AG20443 (cell line): ENCODE measurements around the gene STRA6.

Experiments used
- DNase-seq: peaks from one replicate; pipeline ENCODE4 v3.0.0; 2012; ENCODE audit warnings: low spot score, mixed read lengths

Gene STRA6, protein sequence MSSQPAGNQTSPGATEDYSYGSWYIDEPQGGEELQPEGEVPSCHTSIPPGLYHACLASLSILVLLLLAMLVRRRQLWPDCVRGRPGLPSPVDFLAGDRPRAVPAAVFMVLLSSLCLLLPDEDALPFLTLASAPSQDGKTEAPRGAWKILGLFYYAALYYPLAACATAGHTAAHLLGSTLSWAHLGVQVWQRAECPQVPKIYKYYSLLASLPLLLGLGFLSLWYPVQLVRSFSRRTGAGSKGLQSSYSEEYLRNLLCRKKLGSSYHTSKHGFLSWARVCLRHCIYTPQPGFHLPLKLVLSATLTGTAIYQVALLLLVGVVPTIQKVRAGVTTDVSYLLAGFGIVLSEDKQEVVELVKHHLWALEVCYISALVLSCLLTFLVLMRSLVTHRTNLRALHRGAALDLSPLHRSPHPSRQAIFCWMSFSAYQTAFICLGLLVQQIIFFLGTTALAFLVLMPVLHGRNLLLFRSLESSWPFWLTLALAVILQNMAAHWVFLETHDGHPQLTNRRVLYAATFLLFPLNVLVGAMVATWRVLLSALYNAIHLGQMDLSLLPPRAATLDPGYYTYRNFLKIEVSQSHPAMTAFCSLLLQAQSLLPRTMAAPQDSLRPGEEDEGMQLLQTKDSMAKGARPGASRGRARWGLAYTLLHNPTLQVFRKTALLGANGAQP

DNA sequence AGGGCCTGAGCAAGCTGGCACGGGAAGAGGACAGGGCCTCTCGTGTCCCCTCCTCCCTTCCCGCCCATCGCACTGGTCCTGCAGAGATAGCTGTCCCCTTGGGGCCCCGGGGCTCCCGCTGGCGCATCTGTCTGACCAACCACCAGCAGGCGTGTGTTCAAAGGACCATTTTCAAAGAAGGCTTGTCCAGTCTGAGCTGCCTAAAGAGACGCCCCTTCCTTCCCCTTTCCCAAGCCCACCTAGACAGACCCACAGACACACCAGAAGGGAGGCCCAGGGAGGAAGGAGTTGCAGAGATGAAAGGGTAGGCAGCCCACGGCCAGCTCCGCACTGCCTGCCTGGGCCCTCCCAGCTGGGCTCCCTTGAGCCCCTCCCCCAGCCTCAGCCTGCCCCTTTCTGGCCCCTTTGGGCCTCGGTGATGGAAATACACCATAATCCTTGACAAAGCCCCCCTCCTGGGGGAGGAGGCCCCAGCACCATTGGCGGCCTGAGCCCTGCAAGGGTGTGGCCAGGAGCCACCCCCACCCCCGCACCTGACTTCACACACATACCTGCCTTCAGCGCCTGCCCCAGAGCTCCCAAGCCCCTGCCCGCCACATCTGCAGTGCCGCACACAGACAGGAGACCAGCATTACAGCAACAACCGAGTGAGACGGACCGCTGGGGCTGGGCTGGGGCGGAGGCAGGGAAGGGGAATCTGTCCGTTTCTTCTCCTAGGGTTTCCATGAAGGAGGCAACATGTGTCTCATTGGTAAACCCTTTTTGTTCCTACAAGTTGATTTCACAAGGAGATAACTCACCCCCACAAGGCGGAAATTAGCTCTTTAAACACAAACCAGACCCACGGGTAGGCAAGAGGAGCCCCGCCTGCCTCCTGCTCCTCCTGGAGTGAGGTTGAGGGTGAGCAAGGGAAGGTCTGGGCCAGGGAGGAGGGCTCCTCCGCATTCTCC, at the start of gene STRA6:
Gene STRA6 (minus strand): TSS at position 336 of the 950 bp plus-strand sequence. CDS start 520 bp downstream, outside the sequence.
- no peak for DNase-seq

DNA sequence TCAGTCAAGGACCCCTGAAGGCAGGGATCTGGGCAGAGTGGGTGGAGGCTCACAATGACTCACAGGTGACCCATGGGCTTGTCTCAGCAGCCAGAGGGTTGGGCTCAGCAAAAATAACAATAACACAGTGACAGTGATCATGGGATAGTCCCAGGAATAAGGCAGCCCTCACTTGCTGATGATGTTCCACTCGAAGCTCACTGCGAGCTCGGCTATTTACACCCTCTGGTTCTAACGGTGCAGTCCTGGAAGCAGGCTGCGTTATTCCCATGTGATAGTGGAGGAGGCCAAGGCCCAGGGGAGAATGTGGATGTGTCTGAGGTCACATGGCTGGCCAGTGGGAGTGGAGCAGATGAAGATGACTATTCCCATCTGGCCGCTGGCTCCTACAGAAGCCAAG, 49.7 kb upstream of the STRA6 start:
- peak; percentile 44 for DNase-seq

DNA sequence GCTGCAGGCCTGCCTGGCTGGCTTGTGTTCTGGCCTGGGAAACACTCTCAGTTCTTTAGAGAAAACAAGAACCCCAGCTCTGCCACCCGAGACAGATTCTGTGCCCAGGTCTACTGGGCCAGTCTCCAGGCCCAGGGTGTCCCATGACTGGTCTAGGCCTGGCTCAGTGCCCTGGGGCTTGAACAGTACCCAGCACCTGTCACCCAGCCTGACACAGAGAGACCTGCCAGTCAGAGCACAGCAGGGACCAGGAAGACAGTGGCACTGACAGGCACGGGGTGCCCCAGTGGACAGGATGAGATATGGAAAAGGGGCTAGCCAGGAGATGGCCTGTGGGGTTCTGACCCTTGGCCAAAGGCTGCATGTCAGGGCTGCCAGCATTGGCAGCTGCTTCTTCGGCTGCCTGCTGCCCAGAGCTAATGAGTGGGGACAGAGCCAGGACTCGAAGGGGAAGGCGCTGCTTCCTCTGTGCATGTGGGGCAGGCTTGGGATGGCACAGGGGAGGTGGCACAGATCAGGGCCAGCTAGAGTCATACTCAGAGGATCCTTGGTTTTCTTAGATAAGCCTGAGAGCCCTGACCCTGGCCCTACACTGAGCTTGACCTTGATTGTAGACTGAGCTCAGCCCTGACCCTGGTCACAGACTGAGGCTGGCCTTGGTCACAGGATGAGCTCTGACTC, 48.7 kb upstream of the STRA6 start:
- no peak for DNase-seq

DNA sequence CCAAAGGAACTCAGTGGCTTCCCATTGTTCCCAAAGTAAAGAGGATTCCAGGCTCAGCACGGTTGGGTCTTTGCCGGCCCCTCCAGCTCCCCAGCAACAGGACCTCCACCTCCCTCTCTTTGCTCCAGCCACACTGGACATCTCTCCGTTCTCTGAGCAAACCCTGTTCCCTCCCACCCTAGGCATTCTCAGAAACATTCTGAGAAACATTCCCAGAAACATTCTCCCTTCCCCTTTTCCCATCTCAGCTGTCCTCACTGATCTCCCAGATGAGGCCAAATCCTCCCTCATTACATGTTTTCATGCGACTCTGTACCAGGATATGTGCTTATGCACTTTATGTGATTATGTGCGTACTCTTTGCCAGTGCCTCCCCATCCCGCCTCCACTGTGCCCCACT, 47.7 kb upstream of the STRA6 start:
- no peak for DNase-seq

DNA sequence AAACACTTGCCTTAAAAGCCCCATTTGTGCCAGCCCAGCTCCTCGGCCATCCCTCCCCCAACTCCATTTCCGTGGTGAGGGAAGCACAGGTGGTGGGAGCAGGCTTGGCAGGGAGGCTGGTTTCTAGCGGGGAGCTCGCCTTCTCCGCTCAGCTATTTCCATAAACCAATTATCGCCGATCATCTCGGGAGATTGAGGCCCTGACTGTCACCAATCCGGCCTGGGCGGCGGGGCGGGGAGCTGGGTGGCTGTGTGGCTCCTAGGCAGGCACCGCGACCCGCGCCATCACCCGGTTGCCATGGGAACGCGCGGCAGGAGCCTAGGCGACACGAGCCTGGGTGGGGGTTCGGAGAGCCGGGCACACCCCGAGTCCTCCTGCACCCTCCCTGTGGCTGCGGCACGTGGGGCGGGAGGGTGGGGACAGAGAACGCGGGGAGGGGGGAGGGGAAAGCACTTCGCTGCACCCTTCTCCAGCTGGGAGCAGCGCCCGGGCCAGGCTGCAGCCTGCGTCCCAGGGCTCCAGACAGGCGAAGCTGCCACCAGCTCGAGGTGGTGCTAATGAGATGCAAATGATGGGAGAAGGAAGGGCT, 42.9 kb upstream of the STRA6 start:
- peak; percentile 29 for DNase-seq

DNA sequence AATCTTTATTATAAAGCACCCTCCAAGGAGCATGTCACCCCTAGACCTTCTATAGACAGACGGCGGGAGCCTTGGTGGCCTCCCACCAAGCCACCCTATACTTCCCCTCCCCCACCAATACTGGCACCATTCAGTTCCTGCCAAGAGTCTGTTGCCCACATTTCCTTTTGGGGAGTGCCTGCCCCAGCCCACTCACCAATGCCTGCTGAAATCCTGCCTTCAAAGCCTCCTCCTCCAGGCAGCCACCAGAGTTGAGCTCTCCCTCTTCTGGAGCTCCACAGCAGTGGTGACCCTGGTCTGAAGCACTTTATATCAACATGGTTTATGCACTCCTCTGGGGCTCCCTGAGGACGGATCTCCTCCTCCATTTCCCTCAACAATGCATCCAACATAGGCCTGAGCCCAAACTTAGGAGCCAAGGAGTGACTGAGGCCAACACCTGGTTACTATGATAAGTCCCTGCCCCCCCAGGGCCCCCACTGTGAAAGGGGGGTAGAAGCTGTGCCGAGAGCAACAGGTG, 42.3 kb upstream of the STRA6 start:
- DNase-seq, result no peak

DNA sequence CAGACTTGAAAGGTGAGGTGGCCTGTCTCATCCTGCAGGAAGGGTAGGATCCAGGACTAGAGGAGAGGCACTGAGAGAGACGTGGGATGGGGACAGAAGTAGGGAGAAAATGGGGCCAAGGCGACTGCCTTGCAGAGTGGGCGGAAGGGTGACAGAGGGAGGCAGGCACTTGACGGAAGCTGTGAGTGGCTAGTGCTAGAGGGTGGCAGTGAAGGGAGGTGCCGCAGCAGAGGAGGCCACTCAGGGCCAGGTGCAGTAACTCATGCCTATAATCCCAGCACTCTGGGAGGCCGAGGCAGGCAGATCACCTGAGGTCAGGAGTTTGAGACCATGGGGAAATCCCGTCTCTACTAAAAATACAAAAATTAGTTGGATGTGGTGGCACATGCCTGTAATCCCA, 40.8 kb upstream of the STRA6 start:
- DNase-seq, result no peak

DNA sequence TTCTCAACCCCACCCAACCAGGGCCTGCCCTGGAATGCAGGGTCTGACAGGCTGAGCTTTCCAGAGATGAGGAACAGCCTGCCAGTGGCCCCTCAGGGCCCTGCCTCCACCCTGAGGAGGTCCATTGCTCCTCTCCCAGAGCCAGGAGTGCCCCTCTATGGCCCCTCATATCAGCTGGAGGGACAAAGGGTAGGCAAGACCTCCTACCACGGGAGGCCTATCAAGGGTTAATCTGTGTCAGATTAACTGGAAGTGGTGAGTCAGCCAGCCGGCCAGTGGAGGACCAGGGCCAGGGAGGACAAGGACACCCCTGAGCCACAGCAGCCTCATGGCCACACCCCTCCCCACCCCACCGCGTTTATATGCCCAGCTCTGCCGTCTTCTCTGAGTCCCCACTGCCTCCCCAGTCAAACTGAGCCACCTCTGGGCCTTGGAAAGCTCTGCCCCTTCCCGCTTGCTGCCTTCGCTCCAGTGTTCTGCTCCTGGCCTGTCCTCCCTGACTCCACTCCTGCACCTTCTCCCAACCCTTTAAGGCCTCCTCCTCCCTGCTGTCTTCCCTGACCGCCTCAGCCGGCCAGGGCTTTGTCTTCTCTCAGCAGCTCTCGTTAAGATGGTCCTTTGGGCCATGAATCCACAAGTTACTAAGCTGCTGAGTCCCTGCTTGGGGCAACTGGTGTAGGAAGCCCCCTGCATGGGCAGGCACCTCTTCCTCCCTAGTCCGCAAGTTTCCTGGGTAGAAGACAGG, 40.0 kb upstream of the STRA6 start:
- DNase-seq, result peak; percentile 81

DNA sequence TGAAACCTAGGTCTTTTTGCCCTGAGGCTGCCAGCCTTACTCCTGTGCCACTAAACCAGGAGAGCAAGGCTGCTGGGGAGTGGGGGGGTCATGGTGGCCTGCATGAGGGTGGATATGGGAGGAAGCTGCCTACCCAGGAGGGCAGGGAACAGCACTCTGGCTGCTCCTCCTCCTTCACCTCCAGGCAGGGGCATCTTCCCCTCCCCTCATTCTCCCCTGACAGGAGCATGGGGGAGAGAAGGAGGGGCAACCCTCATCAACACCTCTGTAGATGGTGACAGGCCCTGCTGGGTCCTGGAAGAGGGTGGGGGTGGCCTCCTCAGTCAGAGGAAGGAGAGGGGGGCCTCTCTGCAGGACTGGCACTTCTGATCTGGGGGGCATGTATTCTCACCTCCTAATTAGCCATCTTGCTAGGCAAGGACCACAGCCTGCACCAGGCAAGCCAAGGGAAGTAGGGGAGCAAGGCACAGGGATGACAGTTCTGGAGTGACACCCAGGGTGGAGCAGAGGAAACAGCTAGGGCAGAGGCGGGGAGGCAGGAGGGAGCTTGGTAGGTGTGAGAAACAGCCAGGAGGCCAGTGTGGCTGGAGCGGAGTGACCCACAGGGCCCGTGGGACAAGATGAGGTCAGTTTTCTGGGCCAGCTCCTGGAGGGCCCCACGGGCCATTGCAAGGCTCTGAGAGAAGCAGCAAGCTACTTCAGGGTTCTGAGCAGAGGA, 38.5 kb upstream of the STRA6 start:
- no peak for DNase-seq

DNA sequence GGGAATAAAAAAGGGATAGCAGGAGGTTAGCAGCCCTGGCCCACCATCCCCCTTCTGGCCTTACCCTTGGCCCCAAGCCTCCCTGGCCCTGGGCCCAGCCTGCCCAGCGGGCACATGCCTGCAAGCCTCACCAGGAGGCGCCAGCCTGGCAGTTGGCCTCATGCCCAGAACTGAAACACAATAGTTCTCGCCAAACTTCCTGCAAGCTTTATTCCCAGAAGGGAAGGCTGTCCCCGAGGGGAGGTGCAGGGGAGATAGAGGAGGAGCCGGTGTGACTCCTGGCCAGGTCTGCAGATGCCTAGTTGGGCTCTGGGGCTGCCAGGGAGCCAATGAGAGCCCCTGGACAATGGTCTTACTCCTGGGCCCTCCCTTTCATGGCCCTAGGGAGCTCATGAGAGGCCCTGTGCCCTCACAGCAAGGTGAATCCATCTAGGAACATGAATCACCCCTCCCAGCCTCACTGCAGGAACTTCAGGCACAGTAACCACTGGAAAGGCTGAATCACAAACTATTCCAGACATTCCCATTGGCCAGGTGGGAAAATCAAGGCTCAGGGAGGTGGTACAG, 37.5 kb upstream of the STRA6 start:
- DNase-seq, result peak; percentile 74

DNA sequence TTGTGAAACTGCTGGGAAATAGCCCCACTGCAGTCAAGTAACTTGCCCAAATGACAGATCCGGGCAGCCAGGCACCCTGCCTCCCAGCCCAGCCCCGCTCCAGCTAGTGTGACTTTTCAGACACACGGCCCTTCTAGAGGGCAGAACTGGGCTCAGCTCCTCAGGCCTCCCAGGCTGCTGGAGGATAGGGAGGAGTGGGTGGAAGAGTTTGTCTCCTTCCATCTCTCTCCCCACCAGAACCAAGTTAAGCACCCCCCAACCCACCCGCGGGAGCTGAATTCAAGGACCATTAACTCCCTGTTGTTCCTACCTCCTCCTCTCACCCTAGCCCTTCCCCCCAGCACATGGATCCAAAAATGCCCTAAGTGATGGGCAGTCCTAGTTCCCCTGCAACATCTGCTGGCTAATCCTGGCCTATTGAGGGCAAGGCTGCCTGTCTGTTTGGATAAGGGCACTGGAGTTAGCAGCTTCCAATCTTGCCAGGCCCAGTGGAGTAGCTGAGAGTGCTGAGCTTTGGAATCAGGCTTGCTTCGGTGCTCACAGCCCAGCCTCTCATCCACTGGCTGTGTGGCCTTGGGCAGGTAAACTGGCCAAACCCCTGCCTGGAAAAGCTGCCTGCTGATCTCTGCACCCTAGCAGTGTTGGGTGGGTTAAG, 36.6 kb upstream of the STRA6 start:
- DNase-seq, result no peak

DNA sequence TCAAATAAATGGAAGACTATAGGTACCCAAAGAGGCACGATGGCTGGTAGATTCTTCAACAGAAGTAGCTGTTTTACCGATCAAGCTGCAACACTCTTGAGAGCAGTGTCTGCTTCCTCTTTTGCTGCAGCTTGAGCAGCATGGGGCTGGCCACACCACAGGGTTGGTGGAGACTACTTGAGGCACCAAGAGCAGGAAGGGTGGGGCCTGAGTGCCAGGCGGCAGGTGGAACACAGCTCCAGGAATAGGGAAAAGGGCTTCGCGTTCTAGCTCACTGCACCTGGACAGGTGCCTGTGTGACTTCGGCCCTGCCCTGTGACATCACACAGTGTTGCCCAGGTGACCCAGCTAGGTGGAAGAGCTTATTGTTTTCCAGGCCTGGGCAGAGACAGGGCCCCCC, 33.4 kb upstream of the STRA6 start, which contains the start of gene CCDC33:
Gene CCDC33 (plus strand): TSS at position 365 of the 400 bp plus-strand sequence. CDS start 394 bp downstream, outside the sequence.
- no peak for DNase-seq

DNA sequence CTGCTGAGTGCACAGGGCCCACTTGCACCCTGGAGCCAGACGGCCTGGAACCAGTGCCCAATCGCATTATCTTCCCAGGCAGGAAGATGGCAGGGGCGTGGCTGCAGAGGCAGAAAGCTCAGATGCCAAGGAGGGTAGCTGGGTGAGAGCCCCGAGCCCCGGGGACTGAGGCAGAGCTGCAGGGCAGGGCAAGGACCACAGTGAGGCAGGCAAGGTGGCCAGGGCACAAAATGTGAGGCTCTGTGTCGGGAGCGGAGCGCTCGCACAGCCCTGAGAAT, 31.9 kb upstream of the STRA6 start:
- no peak for DNase-seq

DNA sequence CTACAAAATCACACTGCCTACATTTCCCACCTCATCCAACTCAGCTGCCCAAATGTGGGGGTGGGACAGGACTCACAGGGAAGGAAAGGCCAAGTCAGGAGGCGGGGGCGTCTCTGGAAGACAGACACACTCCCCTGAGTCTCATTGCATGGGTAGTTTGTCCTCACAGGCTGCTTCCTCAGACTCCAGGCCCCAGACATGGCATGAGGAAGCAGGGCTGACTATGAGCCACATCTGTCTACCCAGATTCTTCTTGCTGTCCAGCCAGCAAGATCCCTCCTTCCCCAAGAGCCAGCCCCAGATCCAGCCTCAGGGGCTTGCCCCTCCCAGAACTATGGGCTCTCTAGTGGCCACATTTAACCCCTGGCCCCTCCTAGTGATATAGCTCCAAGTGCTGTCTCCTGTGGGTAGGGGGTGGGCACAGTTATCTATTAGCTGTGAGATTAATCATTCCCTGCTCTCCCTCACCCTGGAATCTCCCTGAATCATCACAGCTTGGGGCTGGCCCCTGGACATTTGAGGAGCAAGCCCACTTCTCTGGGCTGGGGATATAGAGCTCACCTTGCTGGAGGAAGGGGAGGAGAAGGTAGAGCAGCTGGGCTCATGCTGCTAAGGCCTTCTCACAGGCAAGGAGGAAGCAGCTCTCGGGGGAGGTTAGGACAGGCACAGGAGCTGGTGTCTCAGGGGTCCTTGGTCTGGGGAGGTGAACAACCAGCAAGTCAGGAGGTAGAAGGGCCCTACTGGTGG, 31.4 kb upstream of the STRA6 start:
- peak; percentile 46 for DNase-seq

DNA sequence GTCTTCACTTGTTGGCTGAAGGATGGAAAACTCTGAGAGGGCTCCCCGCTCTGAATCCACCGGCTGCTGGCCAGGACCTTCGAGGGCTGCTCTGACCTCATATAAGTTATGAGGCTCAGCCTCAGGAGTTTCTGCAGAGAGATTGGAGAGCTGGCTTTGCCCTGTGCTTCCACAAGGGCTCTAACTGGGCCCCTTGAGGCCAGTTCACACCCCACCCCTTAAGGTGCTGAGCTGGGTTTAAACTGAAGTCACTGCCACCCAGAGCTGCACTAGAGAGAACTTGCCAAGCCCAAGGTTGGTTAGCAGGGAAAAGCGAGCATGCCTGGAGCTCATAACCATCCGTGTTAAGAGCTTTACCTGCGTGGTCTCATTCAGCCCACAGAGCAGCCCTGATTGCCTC, 30.8 kb upstream of the STRA6 start:
- DNase-seq, result no peak

DNA sequence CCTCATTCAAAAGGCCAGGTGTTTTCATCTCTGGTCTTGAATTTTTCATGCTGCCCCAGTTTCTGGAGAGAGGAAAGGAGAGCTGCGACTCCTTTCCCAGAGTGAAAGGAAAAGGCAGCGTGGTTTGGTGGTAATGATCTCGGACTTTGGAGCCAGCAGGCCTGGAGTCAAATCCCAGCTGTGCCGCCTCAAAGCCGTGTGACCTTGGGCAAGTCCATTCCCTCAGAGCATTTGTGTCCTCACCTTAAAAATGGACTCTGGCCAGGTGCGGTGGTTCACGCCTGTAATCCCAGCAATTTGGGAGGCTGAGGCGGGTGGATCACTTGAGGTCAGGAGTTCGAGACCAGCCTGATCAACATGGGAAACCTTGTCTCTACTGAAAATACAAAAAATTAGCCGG, 28.9 kb upstream of the STRA6 start:
- DNase-seq, result no peak

DNA sequence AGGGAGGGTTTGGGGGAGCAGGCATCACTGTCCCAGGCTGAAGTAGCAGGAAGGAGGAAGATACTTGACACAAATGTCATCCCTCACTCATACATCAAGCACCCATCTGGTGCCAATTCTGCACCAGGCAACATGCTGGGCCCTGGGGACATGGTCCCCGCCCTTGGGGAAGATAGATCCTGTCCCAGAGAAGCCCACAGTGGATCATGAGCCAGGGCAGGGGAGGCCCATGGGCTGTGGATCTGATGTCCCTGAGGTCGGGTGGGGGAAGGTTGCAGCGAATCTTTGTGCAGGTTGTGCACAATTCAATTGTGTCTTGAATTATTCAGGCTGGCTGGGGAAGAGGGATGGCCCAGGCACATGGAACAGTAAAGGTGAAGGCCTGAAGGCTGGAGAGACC, 27.1 kb upstream of the STRA6 start:
- no peak for DNase-seq

DNA sequence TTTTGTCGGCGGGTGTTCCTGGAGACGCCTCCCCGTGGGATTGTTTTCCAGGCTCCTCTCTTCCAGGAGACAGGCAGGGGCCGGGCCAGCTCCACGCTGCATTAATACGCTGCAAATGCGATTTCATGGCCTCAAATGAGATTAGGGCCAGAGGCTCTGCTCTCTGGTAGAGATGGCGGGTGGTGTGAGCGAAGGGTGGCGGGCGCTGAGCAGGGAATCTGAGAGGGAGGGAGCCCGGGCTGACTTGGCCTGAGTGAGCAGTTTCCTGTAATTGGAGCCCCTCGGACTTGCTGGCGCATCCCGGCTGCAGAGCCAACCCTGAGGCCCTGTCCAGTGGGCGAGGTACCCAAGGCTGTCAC, 26.1 kb upstream of the STRA6 start:
- DNase-seq, result no peak
